Fibroblast of skin of left biceps (primary cell): ENCODE results near the gene CFAP298.

ENCODE experiments used
- DNase-seq, 2 experiments: peaks; one replicate each; pipeline ENCODE4 v3.0.0-alpha.2; 2013; ENCODE audit warnings: low read depth in 2 of 2

The CFAP298 gene

GRCh38 chr21:32599091-32599490, 13.1 kb downstream of the CFAP298 start:
- DNase-seq, result no peak

GRCh38 chr21:32597205-32597604, 15.0 kb downstream of the CFAP298 start:
- DNase-seq, result peak; percentile 19 to 26

GRCh38 chr21:32595431-32595830, 16.7 kb downstream of the CFAP298 start:
- no peak for DNase-seq

- DNase-seq, result no peak
These were observed 18.5 kb downstream of the CFAP298 start for GRCh38 chr21:32593690-32594089.

- DNase-seq, result no peak
These were observed 19.2 kb downstream of the CFAP298 start for GRCh38 chr21:32592929-32593502.

GRCh38 chr21:32590130-32590529, 22.0 kb downstream of the CFAP298 start:
- DNase-seq, result no peak

- no peak for DNase-seq
These were observed 24.5 kb downstream of the CFAP298 start for GRCh38 chr21:32587651-32588050.

- no peak for DNase-seq
These were observed 25.1 kb downstream of the CFAP298 start for GRCh38 chr21:32587120-32587519.

- no peak for DNase-seq
These were observed 26.2 kb downstream of the CFAP298 start for GRCh38 chr21:32585970-32586369.

GRCh38 chr21:32585042-32585710, 27.0 kb downstream of the CFAP298 start, which contains the start of gene TCP10L:
TSS of gene TCP10L (minus strand) at chr21:32585523. CDS start at chr21:32584304, 1,219 bp downstream.
- DNase-seq, result no peak

GRCh38 chr21:32584472-32584871, 27.7 kb downstream of the CFAP298 start:
- no peak for DNase-seq

GRCh38 chr21:32581732-32582131, 30.4 kb downstream of the CFAP298 start:
- no peak for DNase-seq

GRCh38 chr21:32580949-32581348, 31.2 kb downstream of the CFAP298 start:
- no peak for DNase-seq

GRCh38 chr21:32578107-32578691, 34.0 kb downstream of the CFAP298 start:
- DNase-seq, result no peak

- no peak for DNase-seq
These were observed 36.2 kb downstream of the CFAP298 start for GRCh38 chr21:32576011-32576410.

- no peak for DNase-seq
These were observed 36.9 kb downstream of the CFAP298 start for GRCh38 chr21:32574946-32575925.

- no peak for DNase-seq
These were observed 39.4 kb downstream of the CFAP298 start for GRCh38 chr21:32572574-32573420.

- DNase-seq, result no peak
These were observed 41.7 kb downstream of the CFAP298 start for GRCh38 chr21:32570456-32570855.

- DNase-seq, result no peak
These were observed 42.6 kb downstream of the CFAP298 start for GRCh38 chr21:32569261-32570230.

- no peak for DNase-seq
These were observed 44.6 kb downstream of the CFAP298 start for GRCh38 chr21:32567626-32568025.
